Umbilical cord (tissue), 2 donors: ENCODE data around the gene CDC37. TPM values are rescaled to one million over a fixed set of nuclear protein-coding genes. Genes with fewer than 3 reads are reported as not detected.

Experiments
- DNase-seq: peaks from one replicate; pipeline ENCODE4 v3.0.0-alpha.2; 2015; ENCODE audit warnings: low spot score
- total RNA-seq: library from RNA; depleted of rRNA; stranded (reverse); fragments of >200 nt; gene quantifications from one replicate; pipeline ENCODE4 v1.2.3, GENCODE V29; 2014; ENCODE audit warnings: low replicate concordance; ENCODE audit not compliant: insufficient read depth

CDC37 gene
- total RNA-seq, 1 donor from 2014 or later = 73.9 TPM

GRCh38 chr19:10353793-10354391 is 49.5 kb downstream of the CDC37 start:
- DNase-seq = peak; percentile 41

- DNase-seq = peak; percentile 63
Measured at GRCh38 chr19:10352764-10353671, 50.3 kb downstream of the CDC37 start.

GRCh38 chr19:10346509-10346908 is 56.8 kb downstream of the CDC37 start:
- no peak for DNase-seq

GRCh38 chr19:10344780-10345179 is 58.6 kb downstream of the CDC37 start:
- DNase-seq = no peak

- no peak for DNase-seq
Measured at GRCh38 chr19:10343495-10343894, 59.8 kb downstream of the CDC37 start.

Other genes with a start within 250 kb of the CDC37 start
- 11.3 TPM for gene DNMT1, start 208.6 kb downstream of the CDC37 start, total RNA-seq
- 19.0 TPM for gene S1PR2, start 172.2 kb downstream of the CDC37 start, total RNA-seq
- 25.8 TPM for gene MRPL4, start 151.3 kb downstream of the CDC37 start, total RNA-seq
- gene ICAM1, start 132.4 kb downstream of the CDC37 start, total RNA-seq = 14.2 TPM
- 4.1 TPM for gene ICAM4, start 116.6 kb downstream of the CDC37 start, total RNA-seq
- 3.4 TPM for gene ICAM5, start 113.6 kb downstream of the CDC37 start, total RNA-seq
- gene ZGLP1, start 93.7 kb downstream of the CDC37 start, total RNA-seq = 1.7 TPM
- gene FDX2, start 87.5 kb downstream of the CDC37 start, total RNA-seq = 18.3 TPM
- gene RAVER1, start 70.0 kb downstream of the CDC37 start, total RNA-seq = 5.8 TPM
- 1.4 TPM for gene ICAM3, start 63.9 kb downstream of the CDC37 start, total RNA-seq
- 71.5 TPM for gene TYK2, start 23.0 kb downstream of the CDC37 start, total RNA-seq
- 4.3 TPM for gene PDE4A, start 17.0 kb upstream of the CDC37 start, total RNA-seq
- gene KEAP1, start 99.8 kb upstream of the CDC37 start, total RNA-seq = 43.1 TPM
- gene S1PR5, start 113.9 kb upstream of the CDC37 start, total RNA-seq = 7.5 TPM
- gene ATG4D, start 140.4 kb upstream of the CDC37 start, total RNA-seq = 5.1 TPM
- gene KRI1, start 162.5 kb upstream of the CDC37 start, total RNA-seq = 1.9 TPM
- 13.5 TPM for gene CDKN2D, start 165.4 kb upstream of the CDC37 start, total RNA-seq
- 8.2 TPM for gene AP1M2, start 183.8 kb upstream of the CDC37 start, total RNA-seq
- gene SLC44A2, start 222.0 kb upstream of the CDC37 start, total RNA-seq = 34.7 TPM